GM12891 (cell line): ENCODE results near the gene GRIFIN.

Experiments used
- POLR2A ChIP-seq: IDR thresholded peaks from 2 replicates; pipeline ENCODE4 v1.6.1; 2011; ENCODE audit warnings: low read depth, low read length, control low read depth
- TAF1 ChIP-seq: IDR thresholded peaks from 2 replicates; pipeline ENCODE4 v1.6.1; 2011; ENCODE audit warnings: low read depth, low read length, control low read depth

- TF ChIP-seq POLR2A (no peak), TAF1 (no peak)
Observed at GRCh38 chr7:2431260-2431867, 44.8 kb downstream of the GRIFIN start.
